Measurements from ENCODE around the gene MERTK. TPM values are rescaled to one million over a fixed set of nuclear protein-coding genes. Genes with fewer than 3 reads are reported as not detected.

The MERTK gene
- total RNA-seq, 2 donors from 2014 or later: 47.1 to 69.9 TPM

DNA sequence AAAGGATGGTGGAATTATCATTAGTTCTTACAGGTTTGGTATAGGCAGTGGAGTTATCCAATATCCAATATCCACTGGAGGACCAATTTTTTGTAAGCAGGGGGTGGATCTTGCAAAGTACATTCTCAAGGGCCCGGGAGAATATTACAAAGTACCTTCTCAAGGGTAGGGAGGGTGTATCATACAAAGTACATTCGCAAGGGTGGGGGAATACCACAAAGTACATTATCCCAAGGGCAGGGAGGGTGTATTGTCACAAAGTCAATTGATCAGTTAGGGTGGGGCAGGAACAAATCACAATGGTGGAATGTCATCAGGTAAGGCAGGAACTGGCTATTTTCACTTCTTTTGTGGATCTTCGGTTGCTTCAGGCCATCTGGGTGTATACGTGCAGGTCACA is 101.4 kb downstream of the MERTK start:
- H3K27ac ChIP-seq: no peak overlapping the region
- H3K4me1 ChIP-seq (ENCODE audit: control insufficient read depth in 1 of 2, low read depth in 2 of 2): peaks cover 0 to 4% of the 10 kb centered on the region in 2 donors
- TF ChIP-seq, protein P1, sequence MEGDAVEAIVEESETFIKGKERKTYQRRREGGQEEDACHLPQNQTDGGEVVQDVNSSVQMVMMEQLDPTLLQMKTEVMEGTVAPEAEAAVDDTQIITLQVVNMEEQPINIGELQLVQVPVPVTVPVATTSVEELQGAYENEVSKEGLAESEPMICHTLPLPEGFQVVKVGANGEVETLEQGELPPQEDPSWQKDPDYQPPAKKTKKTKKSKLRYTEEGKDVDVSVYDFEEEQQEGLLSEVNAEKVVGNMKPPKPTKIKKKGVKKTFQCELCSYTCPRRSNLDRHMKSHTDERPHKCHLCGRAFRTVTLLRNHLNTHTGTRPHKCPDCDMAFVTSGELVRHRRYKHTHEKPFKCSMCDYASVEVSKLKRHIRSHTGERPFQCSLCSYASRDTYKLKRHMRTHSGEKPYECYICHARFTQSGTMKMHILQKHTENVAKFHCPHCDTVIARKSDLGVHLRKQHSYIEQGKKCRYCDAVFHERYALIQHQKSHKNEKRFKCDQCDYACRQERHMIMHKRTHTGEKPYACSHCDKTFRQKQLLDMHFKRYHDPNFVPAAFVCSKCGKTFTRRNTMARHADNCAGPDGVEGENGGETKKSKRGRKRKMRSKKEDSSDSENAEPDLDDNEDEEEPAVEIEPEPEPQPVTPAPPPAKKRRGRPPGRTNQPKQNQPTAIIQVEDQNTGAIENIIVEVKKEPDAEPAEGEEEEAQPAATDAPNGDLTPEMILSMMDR (IDR thresholded peaks at IDR 0.05): no peak
- H3K27me3 ChIP-seq (replicated peaks; ENCODE audit: insufficient read depth): no peaks in the 10 kb centered on the region
- peaks cover 36% of the 10 kb centered on the region for H3K36me3 ChIP-seq
- no peak overlapping the region for H3K4me3 ChIP-seq
- DNase-seq (ENCODE audit: low spot score) (no peak), ATAC-seq (ENCODE audit: insufficient number of reproducible peaks, low FRiP score, low read depth) (no peak)
- no peaks in the 10 kb centered on the region for H3K9me3 ChIP-seq

DNA sequence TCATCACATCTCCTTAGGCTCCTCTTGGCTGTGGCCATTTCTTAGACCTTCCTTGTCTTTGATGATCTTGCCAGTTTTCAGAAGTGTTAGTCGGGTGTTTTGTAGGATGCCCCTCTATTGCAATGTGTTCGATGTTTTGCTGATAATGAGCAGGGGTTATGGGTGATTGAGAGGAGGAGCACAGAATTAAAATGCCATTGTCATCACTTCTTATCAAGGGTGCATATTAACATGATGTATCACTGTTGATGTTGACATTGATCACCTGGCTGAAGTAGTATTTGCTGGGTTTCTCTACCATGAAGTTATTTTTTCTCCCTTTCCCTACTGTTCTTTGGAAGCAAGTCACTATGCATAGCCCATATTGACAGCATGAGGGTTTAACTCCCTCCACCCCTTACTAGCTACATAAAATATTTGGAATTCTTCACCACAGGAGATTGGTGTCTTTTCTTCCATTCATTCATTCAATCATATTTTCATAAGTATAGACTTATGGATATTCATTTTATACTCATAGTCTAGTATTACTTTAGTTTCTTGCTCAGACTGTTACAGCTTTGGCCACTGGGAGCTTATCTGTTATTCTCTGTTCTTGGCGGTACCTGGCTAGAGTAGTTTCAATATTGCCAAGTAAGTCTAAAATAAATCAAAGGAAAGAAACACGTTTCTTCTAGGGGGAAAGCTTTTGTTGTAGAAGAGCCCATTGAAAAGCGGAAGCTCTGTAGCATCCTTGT is 102.2 kb downstream of the MERTK start:
- ATAC-seq (ENCODE audit: insufficient number of reproducible peaks, low FRiP score, low read depth) (no peak), DNase-seq (ENCODE audit: low spot score) (no peak)
- H3K4me3 ChIP-seq: no peak overlapping the region
- H3K4me1 ChIP-seq (ENCODE audit: control insufficient read depth in 1 of 2, low read depth in 2 of 2): peaks cover 1 to 4% of the 10 kb centered on the region in 2 donors
- H3K9me3 ChIP-seq: no peaks in the 10 kb centered on the region
- no peaks in the 10 kb centered on the region for H3K27me3 ChIP-seq (replicated peaks; ENCODE audit: insufficient read depth)
- H3K36me3 ChIP-seq: peaks cover 29% of the 10 kb centered on the region
- no peak overlapping the region for H3K27ac ChIP-seq
- TF ChIP-seq, protein P1 (IDR thresholded peaks at IDR 0.05): no peak

DNA sequence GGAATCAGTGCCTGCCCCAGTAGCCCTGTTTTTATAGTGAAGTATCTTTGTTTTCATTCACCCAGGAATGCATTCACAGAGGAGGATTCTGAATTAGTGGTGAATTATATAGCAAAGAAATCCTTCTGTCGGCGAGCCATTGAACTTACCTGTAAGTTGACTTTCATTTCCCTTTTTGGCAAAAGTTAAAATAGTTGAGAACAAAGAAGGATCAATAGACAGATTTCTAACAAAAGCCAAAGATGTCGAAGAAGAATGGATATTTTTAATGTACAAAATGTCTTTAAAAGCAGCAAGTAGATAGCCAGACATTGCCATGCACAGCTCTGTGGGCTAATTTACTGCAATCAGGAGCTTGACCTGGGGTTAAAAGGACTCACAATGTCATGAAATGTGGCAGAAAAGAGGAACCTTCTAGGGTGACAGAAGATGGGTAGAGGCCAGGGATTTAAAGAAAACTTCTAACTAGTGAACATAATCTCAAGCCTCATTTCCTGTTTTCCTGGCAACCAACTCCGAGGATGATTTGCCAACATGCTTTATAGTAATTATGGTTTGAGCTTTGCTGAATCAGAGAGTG is 102.8 kb downstream of the MERTK start:
- ATAC-seq (ENCODE audit: insufficient number of reproducible peaks, low FRiP score, low read depth) (no peak), DNase-seq (ENCODE audit: low spot score) (no peak)
- Histone ChIP-seq H3K4me1 (ENCODE audit: control insufficient read depth in 1 of 2, low read depth in 2 of 2) (peaks cover 4 to 8% of the 10 kb centered on the region in 2 donors), H3K27me3 (replicated peaks; ENCODE audit: insufficient read depth) (no peaks in the 10 kb centered on the region), H3K9me3 (no peaks in the 10 kb centered on the region), H3K36me3 (peaks cover 24% of the 10 kb centered on the region), H3K4me3 (no peak overlapping the region), H3K27ac (no peak overlapping the region)
- TF ChIP-seq, protein P1 (IDR thresholded peaks at IDR 0.05): no peak

DNA sequence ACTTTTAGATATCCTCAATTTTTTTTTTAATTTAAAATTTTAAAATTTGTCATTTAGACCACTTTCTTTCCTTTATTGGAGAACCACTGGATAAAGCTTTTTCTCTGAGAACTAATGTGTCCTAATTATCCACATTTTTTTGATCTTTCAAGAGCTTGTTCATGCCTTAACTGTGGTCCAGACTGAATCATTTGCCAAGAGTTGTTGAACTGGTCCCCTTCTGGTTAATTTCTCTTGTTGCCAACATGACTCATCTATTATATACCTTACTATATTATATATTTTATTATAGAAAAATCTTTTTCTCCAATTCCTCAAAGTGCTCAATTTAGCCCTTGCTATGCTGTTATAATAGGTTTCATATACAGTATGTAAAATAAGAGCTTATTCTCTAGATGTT is 103.5 kb downstream of the MERTK start:
- H3K4me3 ChIP-seq: no peak overlapping the region
- no peaks in the 10 kb centered on the region for H3K9me3 ChIP-seq
- peaks cover 4 to 11% of the 10 kb centered on the region in 2 donors for H3K4me1 ChIP-seq (ENCODE audit: control insufficient read depth in 1 of 2, low read depth in 2 of 2)
- no peak for DNase-seq (ENCODE audit: low spot score)
- H3K36me3 ChIP-seq: peaks cover 21% of the 10 kb centered on the region
- TF ChIP-seq, protein P1 (IDR thresholded peaks at IDR 0.05): no peak
- no peak for ATAC-seq (ENCODE audit: insufficient number of reproducible peaks, low FRiP score, low read depth)
- H3K27me3 ChIP-seq (replicated peaks; ENCODE audit: insufficient read depth): no peaks in the 10 kb centered on the region
- H3K27ac ChIP-seq: no peak overlapping the region

DNA sequence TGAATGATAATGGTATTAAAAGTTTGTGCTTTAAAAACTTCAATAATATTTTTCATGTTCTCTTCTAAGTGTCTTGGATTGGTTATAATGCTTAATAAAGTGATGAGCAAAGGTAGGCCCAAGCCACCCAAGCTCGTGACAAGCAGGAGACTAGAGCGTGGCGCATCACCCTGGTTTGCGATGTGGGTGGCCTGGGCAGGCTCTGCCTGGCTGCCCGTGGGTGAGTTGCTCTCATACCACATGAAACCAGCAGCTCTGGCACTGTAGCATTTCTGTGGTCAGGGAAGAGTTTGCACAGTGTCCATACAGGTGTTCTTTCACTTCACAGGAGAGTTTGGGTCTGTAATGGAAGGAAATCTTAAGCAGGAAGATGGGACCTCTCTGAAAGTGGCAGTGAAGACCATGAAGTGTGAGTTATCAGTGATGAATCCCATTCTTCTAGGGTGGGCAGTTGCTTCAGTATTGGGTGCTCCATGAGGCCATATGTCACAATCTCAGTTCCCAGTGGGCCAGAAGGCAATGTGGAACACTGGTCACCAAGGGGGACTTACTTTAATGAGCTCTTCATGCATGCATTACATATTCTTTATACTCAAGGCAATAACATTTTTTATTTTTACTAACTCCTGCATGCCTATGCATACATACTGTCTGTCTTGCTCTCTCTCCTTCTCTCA is 105.3 kb downstream of the MERTK start:
- ATAC-seq (ENCODE audit: insufficient number of reproducible peaks, low FRiP score, low read depth): no peak
- DNase-seq (ENCODE audit: low spot score): no peak
- no peak overlapping the region for H3K27ac ChIP-seq
- no peaks in the 10 kb centered on the region for H3K27me3 ChIP-seq (replicated peaks; ENCODE audit: insufficient read depth)
- TF ChIP-seq, protein P1 (IDR thresholded peaks at IDR 0.05): no peak
- peaks cover 22% of the 10 kb centered on the region for H3K36me3 ChIP-seq
- H3K9me3 ChIP-seq: no peaks in the 10 kb centered on the region
- peaks cover 4 to 11% of the 10 kb centered on the region in 2 donors for H3K4me1 ChIP-seq (ENCODE audit: control insufficient read depth in 1 of 2, low read depth in 2 of 2)
- H3K4me3 ChIP-seq: no peak overlapping the region

Measured in thoracic aorta (tissue), 2 donors.